GM12865 (cell line): ENCODE results near the gene RPS19.
A peak's percentile ranks its signal among the peaks of the same experiment; 100 is the strongest.

ENCODE experiments used
- DNase-seq: peaks from one replicate; pipeline ENCODE4 v3.0.0; 2010; ENCODE audit warnings: low read depth
- H3K4me3 ChIP-seq: 2 replicates; pipeline ENCODE4 v1.5.1; 2011; ENCODE audit warnings: mild to moderate bottlenecking, low read depth, low read length, control low read depth
- CTCF ChIP-seq: IDR thresholded peaks from 2 replicates; pipeline ENCODE4 v1.5.1; 2011; ENCODE audit warnings: low read length, control low read depth, low read depth, inconsistent platforms; ENCODE audit not compliant: insufficient read depth; ENCODE audit errors: missing control alignments

RPS19 gene

GRCh38 chr19:41859618-41860418, at the start of gene RPS19:
Gene RPS19 (plus strand): TSS chr19:41860255. CDS start chr19:41860775, 520 bp downstream.
- DNase-seq: peak; percentile 99
- H3K4me3 ChIP-seq: peak within 1 kb of the TSS; percentile 99
- TF ChIP-seq CTCF: peak; percentile 60

- no peak for DNase-seq
- TF ChIP-seq CTCF: no peak
- H3K4me3 ChIP-seq: no peak overlapping the region
Measured at GRCh38 chr19:41810301-41810700, 49.8 kb upstream of the RPS19 start.

- no peak for TF ChIP-seq CTCF
- no peak overlapping the region for H3K4me3 ChIP-seq
- DNase-seq: no peak
Measured at GRCh38 chr19:41811036-41811435, 49.0 kb upstream of the RPS19 start.

GRCh38 chr19:41811981-41812380, 48.1 kb upstream of the RPS19 start:
- no peak for DNase-seq
- TF ChIP-seq CTCF: no peak
- no peak overlapping the region for H3K4me3 ChIP-seq

GRCh38 chr19:41813911-41814310, 46.1 kb upstream of the RPS19 start:
- H3K4me3 ChIP-seq: no peak overlapping the region
- no peak for TF ChIP-seq CTCF

GRCh38 chr19:41815301-41815700, 44.8 kb upstream of the RPS19 start:
- no peak for TF ChIP-seq CTCF
- no peak overlapping the region for H3K4me3 ChIP-seq
- DNase-seq: no peak

More at GRCh38 chr19:41813911-41814310, 46.1 kb upstream of the RPS19 start:
- no peak for DNase-seq

- H3K4me3 ChIP-seq: no peak overlapping the region
- no peak for DNase-seq
- no peak for TF ChIP-seq CTCF
Measured at GRCh38 chr19:41816761-41817160, 43.3 kb upstream of the RPS19 start.
